ENCODE results near the gene MAP7.
"Not testable (repeated sequence)": the region's sequence is repeated elsewhere in the genome, so short reads cannot be mapped to it uniquely, and the experiment has no call there.

MAP7 gene

GRCh38 chr6:136421537-136422158, 128.6 kb downstream of the MAP7 start:
- no peak for DNase-seq (ENCODE audit: low read depth in 3 of 3)

GRCh38 chr6:136420853-136421252, 129.4 kb downstream of the MAP7 start:
- DNase-seq (ENCODE audit: low read depth in 3 of 3), result no peak

- DNase-seq (ENCODE audit: low read depth in 3 of 3), result no peak
Measured at GRCh38 chr6:136415351-136416007, 134.7 kb downstream of the MAP7 start.

GRCh38 chr6:136412410-136412809, 137.8 kb downstream of the MAP7 start:
- no peak for DNase-seq (ENCODE audit: low read depth in 3 of 3)

- no peak for DNase-seq (ENCODE audit: low read depth in 3 of 3)
Measured at GRCh38 chr6:136411453-136412354, 138.5 kb downstream of the MAP7 start.

- DNase-seq (ENCODE audit: low read depth in 3 of 3), result no peak
Measured at GRCh38 chr6:136411025-136411325, 139.2 kb downstream of the MAP7 start.

- DNase-seq (ENCODE audit: low read depth in 3 of 3), result no peak
Measured at GRCh38 chr6:136410201-136411024, 139.8 kb downstream of the MAP7 start.

- no peak for DNase-seq (ENCODE audit: low read depth in 3 of 3)
Measured at GRCh38 chr6:136409597-136409996, 140.6 kb downstream of the MAP7 start.

- no peak for DNase-seq (ENCODE audit: low read depth in 3 of 3)
Measured at GRCh38 chr6:136408204-136408603, 142.0 kb downstream of the MAP7 start.

- DNase-seq (ENCODE audit: low read depth in 3 of 3), result no peak
Measured at GRCh38 chr6:136405420-136406029, 144.7 kb downstream of the MAP7 start.

GRCh38 chr6:136404627-136405419, 145.4 kb downstream of the MAP7 start:
- DNase-seq (ENCODE audit: low read depth in 3 of 3), result no peak

- DNase-seq (ENCODE audit: low read depth in 3 of 3), result no peak
Measured at GRCh38 chr6:136404007-136404406, 146.2 kb downstream of the MAP7 start.

- DNase-seq (ENCODE audit: low read depth in 3 of 3), result no peak
Measured at GRCh38 chr6:136403110-136403980, 146.9 kb downstream of the MAP7 start.

- no peak for DNase-seq (ENCODE audit: low read depth in 3 of 3)
Measured at GRCh38 chr6:136401749-136402148, 148.5 kb downstream of the MAP7 start.

- not testable (repeated sequence) for DNase-seq (ENCODE audit: low read depth in 3 of 3)
Measured at GRCh38 chr6:136401236-136401635, 149.0 kb downstream of the MAP7 start.

GRCh38 chr6:136398453-136398852, 151.8 kb downstream of the MAP7 start:
- no peak for DNase-seq (ENCODE audit: low read depth in 3 of 3)

- DNase-seq (ENCODE audit: low read depth in 3 of 3), result no peak
Measured at GRCh38 chr6:136396908-136397307, 153.3 kb downstream of the MAP7 start.

GRCh38 chr6:136390959-136391358, 159.3 kb downstream of the MAP7 start:
- DNase-seq (ENCODE audit: low read depth in 3 of 3), result not testable (repeated sequence)

GRCh38 chr6:136387316-136387715, 162.9 kb downstream of the MAP7 start:
- DNase-seq (ENCODE audit: low read depth in 3 of 3), result no peak

All from stimulated activated CD4-positive, alpha-beta T cell treated with anti-CD3 and anti-CD28 coated beads, TNF-alpha, amount 100 ng/mL, for 48 hours (primary cell).